Body of pancreas (tissue), 4 donors: ENCODE data around the gene ATP9B. TPM values are rescaled to one million over a fixed set of nuclear protein-coding genes. Genes with fewer than 3 reads are reported as not detected.

ENCODE experiments used
- ATAC-seq: fragments of 150-250 bp; one replicate; pipeline ENCODE4 v1.9.1; 2016
- DNase-seq, 4 donors: peaks; one replicate each; pipeline ENCODE4 v3.0.0-alpha.2; 2019
- H3K27ac ChIP-seq, 4 donors: fragments of 200-600 bp; sonication (generic); 1 replicate in 3 of 4; 2 replicates in 1 of 4; pipeline versions ENCODE4 v1.5.1 to v1.6.1; 2016 to 2019; ENCODE audit warnings: mild to moderate bottlenecking in 1 of 4, mixed read lengths in 1 of 4, moderate library complexity in 1 of 4
- H3K27me3 ChIP-seq, 2 donors: fragments of 200-600 bp; sonication (generic); one replicate each; pipeline ENCODE4 v1.6.0; 2016; ENCODE audit warnings: mild to moderate bottlenecking in 1 of 2
- H3K36me3 ChIP-seq, 2 donors: fragments of 200-600 bp; sonication (generic); replicated peaks in 1 of 2; 2 replicates each; pipeline ENCODE4 v1.5.1; 2016; ENCODE audit warnings: low read depth in 2 of 2; ENCODE audit not compliant: insufficient read depth in 1 of 2
- H3K4me1 ChIP-seq: fragments of 200-600 bp; sonication (generic); one replicate; pipeline ENCODE4 v1.6.0; 2016
- H3K4me3 ChIP-seq, 2 donors: fragments of 200-600 bp; sonication (generic); 1 replicate in 1 of 2; 2 replicates in 1 of 2; pipeline ENCODE4 v1.5.1; 2016 to 2019
- H3K9me3 ChIP-seq, 3 donors: fragments of 200-600 bp; sonication (generic); 1 replicate in 2 of 3; 2 replicates in 1 of 3; pipeline ENCODE4 v1.5.1; 2016
- CTCF ChIP-seq, 7 experiments: fragments of 450-650 bp in 4 of 7; fragments of 200-600 bp in 3 of 7; sonication (generic) in 3 of 7; IDR thresholded peaks; one replicate each; pipeline ENCODE4 v1.5.1; 2016 to 2019; ENCODE audit warnings: antibody characterized with exemption in 7 of 7
- POLR2A ChIP-seq, 3 donors: fragments of 450-650 bp; IDR thresholded peaks; one replicate each; pipeline ENCODE4 v1.6.1; 2016; ENCODE audit warnings: antibody characterized with exemption in 3 of 3, mild to moderate bottlenecking in 2 of 3
- WGBS, 2 donors: methylation state at CpG; one replicate each; pipeline ENCODE4 v1.1.5; 2017; 5-methylcytosine and 5-hydroxymethylcytosine counted together
- intact Hi-C: fragments of 100-400 bp; cut with DNase I; formaldehyde crosslinking; loops from one replicate; pipeline ENCODE4 v1.15.1; 2023
- total RNA-seq, 2 donors: library from RNA; depleted of rRNA; stranded (reverse); fragments of >200 nt; gene quantifications; one replicate each; pipeline ENCODE4 v1.1.0, GENCODE V29; 2016

ATP9B gene
- total RNA-seq, 2 donors from 2014 or later = 19.7 to 21.1 TPM

- no peaks in the 10 kb centered on the region for H3K27me3 ChIP-seq
- H3K27ac ChIP-seq = peak overlapping the region in 2 of 4 donors; percentile 51 to 60
- H3K36me3 ChIP-seq = no peaks in the 10 kb centered on the region
- H3K4me1 ChIP-seq = peaks cover 35% of the 10 kb centered on the region
- DNase-seq (peak in 3 of 4 donors; percentile 54 to 63 (median 60)), ATAC-seq (peak; percentile 52)
- TF ChIP-seq CTCF (IDR thresholded peaks at IDR 0.05) (no peak), POLR2A (IDR thresholded peaks at IDR 0.05) (no peak)
- 35 to 40% methylated on average over 19 to 27 of the region's 27 CpGs for WGBS, 2 donors
- intact Hi-C loops = no loop called here
- no peak overlapping the region for H3K4me3 ChIP-seq
- H3K9me3 ChIP-seq = no peaks in the 10 kb centered on the region
Measured at GRCh38 chr18:79402977-79403722, 334.0 kb downstream of the ATP9B start.

- Histone ChIP-seq H3K36me3 (no peaks in the 10 kb centered on the region), H3K4me1 (peaks cover 35% of the 10 kb centered on the region), H3K27ac (peak overlapping the region in 2 of 4 donors; percentile 51 to 60), H3K9me3 (no peaks in the 10 kb centered on the region), H3K4me3 (no peak overlapping the region), H3K27me3 (no peaks in the 10 kb centered on the region)
- ATAC-seq (no peak), DNase-seq (no peak)
- intact Hi-C loops = no loop called here
- no peak for TF ChIP-seq POLR2A (IDR thresholded peaks at IDR 0.05)
- no peak for TF ChIP-seq CTCF (IDR thresholded peaks at IDR 0.05)
- 67 to 73% methylated on average over 30 to 31 of the region's 31 CpGs for WGBS, 2 donors
Measured at GRCh38 chr18:79403723-79404566, 334.8 kb downstream of the ATP9B start.

GRCh38 chr18:79404567-79404910 lies 335.3 kb downstream of the ATP9B start:
- no peaks in the 10 kb centered on the region for H3K9me3 ChIP-seq
- no peak overlapping the region for H3K4me3 ChIP-seq
- ATAC-seq = no peak
- no peaks in the 10 kb centered on the region for H3K36me3 ChIP-seq
- intact Hi-C loops = no loop called here
- H3K27ac ChIP-seq = no peak overlapping the region
- TF ChIP-seq CTCF (IDR thresholded peaks at IDR 0.05) (no peak), POLR2A (IDR thresholded peaks at IDR 0.05) (no peak)
- no peaks in the 10 kb centered on the region for H3K27me3 ChIP-seq
- no peak for DNase-seq
- 81 to 88% methylated on average over 12 of the region's 12 CpGs for WGBS, 2 donors
- H3K4me1 ChIP-seq = peaks cover 30% of the 10 kb centered on the region

- peak overlapping the region in 1 of 4 donors; percentile 47 for H3K27ac ChIP-seq
- no peaks in the 10 kb centered on the region for H3K36me3 ChIP-seq
- 79 to 86% methylated on average over 13 to 23 of the region's 23 CpGs for WGBS, 2 donors
- peaks cover 27% of the 10 kb centered on the region for H3K4me1 ChIP-seq
- no peak for ATAC-seq
- H3K4me3 ChIP-seq = no peak overlapping the region
- intact Hi-C loops = no loop called here
- no peak for TF ChIP-seq POLR2A (IDR thresholded peaks at IDR 0.05)
- no peaks in the 10 kb centered on the region for H3K9me3 ChIP-seq
- H3K27me3 ChIP-seq = no peaks in the 10 kb centered on the region
- no peak for DNase-seq
Measured at GRCh38 chr18:79405019-79405780, 336.0 kb downstream of the ATP9B start.
